Activated naive CD4-positive, alpha-beta T cell (primary cell): ENCODE data around the gene TXNDC2.
"Not testable (repeated sequence)": the region's sequence is repeated elsewhere in the genome, so short reads cannot be mapped to it uniquely, and the experiment has no call there.

Experiments used
- DNase-seq, 4 experiments: peaks; one replicate each; lab custom pipeline; 2025; lab: John Stamatoyannopoulos, UW

TXNDC2 gene

GRCh38 chr18:9884532-9885140, 1.1 kb upstream of the TXNDC2 start:
- no peak for DNase-seq

- DNase-seq, result no peak
Observed at GRCh38 chr18:9886005-9886348, 204 bp downstream of the TXNDC2 start.

- DNase-seq, result no peak
Observed at GRCh38 chr18:9887992-9888391, 2.2 kb downstream of the TXNDC2 start.

GRCh38 chr18:9890196-9890595, 4.4 kb downstream of the TXNDC2 start:
- no peak for DNase-seq

GRCh38 chr18:9890957-9891356, 5.2 kb downstream of the TXNDC2 start:
- no peak for DNase-seq

DNA sequence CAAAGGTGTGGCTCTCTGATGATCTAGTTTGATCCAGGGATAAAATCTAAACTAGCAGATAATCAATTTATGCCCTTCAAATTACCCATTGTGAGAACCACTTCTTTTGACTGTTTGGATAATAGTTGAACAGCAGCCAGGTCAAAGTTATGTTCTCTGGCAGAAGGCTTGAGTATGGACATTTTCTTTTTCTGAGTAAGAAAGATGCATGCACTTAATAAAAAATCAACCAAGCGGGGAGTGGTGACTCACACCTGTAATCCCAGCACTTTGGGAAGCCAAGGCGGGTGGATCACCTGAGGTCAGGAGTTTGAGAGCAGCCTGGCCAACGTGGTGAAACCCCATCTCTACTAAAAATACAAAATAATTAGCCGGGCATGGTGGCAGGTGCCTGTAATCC, 5.7 kb downstream of the TXNDC2 start:
- not testable (repeated sequence) for DNase-seq

GRCh38 chr18:9894454-9895068, 8.8 kb downstream of the TXNDC2 start:
- no peak for DNase-seq

- DNase-seq, result no peak
Observed at GRCh38 chr18:9897129-9897528, 11.4 kb downstream of the TXNDC2 start.

- DNase-seq, result not testable (repeated sequence)
Observed at GRCh38 chr18:9897787-9898291, 12.1 kb downstream of the TXNDC2 start.

DNA sequence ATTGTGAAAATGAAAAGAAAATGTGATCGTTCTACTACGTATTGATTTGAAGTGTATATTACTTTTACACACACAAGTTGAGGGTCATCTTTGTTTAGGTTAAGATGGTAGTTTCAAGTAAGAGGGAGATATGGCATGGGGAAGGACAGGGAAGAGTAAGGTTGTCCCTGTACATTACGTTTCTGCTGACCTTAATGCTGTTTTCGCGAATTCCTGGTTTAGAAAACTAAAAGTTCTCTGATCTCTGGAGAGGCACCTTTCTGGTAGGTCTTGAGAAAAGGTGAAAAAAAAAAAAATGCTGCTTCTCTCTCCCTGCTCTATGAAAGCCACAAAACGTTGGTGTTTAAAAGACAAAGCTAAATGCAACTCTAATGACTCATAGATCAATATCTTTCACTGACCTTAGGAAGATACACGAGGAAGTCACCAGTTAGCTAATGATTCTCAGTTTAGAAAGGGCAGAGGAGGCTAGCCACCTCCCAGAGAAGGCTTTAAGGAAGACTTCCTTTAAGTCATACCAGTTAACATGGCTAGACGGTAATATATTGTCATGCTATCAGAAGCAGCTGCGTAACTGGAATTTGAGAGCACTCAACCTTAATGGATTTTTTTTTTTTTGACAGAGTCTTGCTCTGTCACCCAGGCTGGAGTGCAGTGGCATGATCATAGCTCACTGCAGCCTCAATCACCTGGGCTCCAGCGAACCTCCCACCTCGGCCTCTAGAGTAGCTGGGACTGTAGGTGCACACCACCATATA, 13.2 kb downstream of the TXNDC2 start:
- no peak for DNase-seq

GRCh38 chr18:9899550-9899930, 13.8 kb downstream of the TXNDC2 start:
- DNase-seq, result not testable (repeated sequence)

DNA sequence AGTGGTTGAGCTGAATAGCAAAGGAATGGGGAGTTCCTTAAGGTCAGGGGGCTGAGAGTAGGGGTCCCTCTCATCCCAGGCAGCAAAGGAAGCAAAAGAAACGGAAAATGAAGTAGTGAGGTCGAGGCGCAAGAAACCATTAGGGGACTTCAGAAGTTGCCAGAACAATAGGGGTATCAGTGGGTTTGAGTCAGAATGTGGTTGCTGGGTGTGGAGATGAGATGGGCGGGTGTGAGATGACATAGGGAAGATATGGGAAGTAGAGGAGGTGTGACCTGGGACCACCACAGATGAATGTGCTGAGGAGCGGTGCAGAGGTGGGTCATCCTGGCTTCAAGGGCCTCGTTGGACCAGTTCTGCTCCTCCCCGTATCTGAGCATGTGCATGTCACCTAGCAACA, 14.9 kb downstream of the TXNDC2 start:
- no peak for DNase-seq

GRCh38 chr18:9901377-9901776, 15.6 kb downstream of the TXNDC2 start:
- DNase-seq, result no peak

- DNase-seq, result not testable (repeated sequence)
Observed at GRCh38 chr18:9902264-9902663, 16.5 kb downstream of the TXNDC2 start.

DNA sequence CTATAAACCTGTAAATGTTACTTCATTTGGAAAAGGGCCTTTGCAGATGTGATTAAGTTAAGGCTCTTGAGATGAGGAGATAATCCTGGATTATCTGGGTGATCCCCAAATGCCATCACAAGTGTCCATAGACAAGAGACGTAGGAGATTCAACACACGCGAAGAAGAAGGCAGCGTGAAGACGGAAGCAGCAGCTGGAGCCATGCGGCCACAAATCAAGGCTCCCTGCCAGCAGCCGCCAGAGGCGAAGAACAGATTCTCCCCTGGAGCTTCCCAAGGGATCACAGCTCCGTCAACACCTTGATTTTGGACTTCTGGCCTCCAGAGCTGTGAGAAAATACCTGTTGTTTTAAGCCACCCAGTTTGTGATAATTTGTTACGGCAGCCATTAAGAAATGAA, 17.1 kb downstream of the TXNDC2 start:
- no peak for DNase-seq

GRCh38 chr18:9905401-9905922, 19.7 kb downstream of the TXNDC2 start:
- DNase-seq, result no peak

- no peak for DNase-seq
Observed at GRCh38 chr18:9906481-9906880, 20.7 kb downstream of the TXNDC2 start.

- no peak for DNase-seq
Observed at GRCh38 chr18:9907867-9908266, 22.1 kb downstream of the TXNDC2 start.

DNA sequence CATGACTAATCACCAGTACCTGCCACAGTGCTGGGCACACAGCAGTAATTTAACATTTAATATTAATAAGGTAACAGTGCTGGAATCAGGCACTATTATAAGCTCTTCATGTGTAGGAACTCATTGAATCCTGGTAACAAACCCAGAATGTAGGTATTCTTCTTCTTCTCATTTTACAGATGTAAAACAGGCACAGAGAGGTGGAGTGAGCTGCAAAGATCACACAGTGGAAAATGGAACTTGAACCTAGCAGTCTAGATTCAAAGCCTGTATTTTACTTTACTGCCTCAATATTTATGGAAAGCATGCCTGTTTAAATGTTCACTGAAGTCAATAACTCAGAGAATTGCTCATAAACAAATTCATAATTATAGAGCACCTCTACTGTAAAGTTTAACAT, 24.3 kb downstream of the TXNDC2 start:
- no peak for DNase-seq

DNA sequence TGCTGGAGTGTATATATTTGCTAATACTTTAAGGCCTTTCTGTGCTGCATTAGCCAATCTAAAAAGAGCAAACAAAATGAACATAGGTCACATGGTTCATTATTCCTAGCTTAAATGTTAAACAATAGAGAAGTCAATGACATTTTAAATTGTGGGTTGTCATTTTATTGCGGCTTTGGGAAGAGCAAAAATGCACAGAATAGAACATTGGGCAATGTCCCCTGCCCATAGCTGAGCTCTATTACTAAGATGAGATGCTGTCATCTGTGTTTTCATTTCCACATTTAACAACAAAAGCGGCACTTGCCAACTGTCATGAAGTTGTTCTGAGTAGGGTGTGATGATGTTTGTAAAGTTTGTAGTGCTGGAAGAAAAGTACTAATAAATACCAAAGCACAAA, 24.9 kb downstream of the TXNDC2 start:
- no peak for DNase-seq

DNA sequence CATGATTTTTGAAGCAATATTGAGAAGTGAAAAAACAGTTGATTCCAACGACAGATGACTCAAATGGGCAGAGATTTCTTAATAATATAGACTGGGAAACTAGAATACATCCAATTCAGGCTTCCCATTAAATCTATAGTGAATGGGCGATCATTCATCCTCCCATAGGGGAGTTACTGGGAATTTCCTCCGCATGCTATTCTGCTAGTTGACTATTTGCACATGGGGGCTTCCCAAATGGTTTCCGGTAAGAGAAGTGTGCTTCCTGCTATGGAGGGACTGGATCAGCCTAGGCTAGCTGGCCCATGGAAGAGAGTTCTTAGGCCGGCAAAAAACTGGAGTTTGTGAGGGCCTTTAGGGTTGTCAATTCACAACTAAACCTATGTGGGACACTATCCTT, 25.5 kb downstream of the TXNDC2 start:
- no peak for DNase-seq

DNA sequence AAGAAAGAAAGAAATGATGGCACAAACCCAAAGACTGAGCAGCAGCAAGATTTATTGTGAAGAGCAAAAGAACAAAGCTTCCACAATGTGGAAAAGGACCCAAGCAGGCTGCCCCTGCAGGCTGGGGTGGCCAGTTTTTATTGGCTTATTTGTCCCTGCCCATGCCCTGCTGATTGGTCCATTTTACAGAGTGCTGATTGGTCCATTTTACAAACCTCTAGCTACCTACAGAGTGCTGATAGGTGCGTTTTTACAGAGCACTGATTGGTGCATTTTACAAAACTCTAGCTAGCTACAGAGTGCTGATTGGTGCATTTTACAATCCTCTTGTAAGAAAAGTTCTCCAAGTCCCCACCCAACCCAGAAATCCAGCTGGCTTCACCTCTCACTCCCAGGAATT, 26.5 kb downstream of the TXNDC2 start:
- not testable (repeated sequence) for DNase-seq

DNA sequence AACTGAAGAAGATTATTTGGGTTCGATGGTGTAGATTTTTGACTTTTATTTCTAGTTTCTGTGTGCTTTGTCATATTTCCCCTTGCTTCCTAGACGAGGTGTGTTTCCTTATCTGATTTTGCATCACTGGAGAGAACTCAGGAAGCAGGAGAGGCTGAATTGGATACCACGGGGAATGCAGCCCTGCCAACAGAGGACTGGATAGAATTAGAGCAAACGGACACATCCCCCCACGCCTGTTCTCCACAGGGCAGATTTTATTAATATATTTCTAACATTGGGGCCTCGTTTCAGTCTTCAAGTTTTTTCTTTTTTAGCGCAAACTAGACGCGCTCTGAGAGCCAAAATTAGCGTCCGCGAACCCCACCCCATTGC, 27.4 kb downstream of the TXNDC2 start:
- no peak for DNase-seq
